Measurements from ENCODE around the gene TTC4.
"Not testable (repeated sequence)": the region's sequence is repeated elsewhere in the genome, so short reads cannot be mapped to it uniquely, and the experiment has no call there.

TTC4 gene

DNA sequence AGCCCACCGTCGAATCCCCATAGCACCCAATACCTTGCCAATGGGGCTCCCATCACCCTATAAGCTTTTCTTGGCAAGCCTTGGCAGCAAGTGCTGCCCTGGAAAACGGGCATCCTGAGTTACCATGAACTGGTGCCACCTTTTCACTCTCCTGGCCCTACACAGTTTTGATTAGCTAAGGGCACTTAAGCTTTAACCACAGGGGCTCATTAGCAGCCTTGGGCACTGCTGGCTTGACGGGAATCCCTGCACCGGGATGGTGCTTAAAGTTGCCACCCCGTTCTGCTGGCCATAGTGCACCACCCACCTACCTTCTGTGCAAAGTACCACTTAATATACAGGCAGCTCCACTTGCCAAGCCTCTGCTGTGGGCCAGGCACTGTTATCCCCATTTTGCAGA lies 34.9 kb downstream of the TTC4 start:
- DNase-seq: no peak

DNA sequence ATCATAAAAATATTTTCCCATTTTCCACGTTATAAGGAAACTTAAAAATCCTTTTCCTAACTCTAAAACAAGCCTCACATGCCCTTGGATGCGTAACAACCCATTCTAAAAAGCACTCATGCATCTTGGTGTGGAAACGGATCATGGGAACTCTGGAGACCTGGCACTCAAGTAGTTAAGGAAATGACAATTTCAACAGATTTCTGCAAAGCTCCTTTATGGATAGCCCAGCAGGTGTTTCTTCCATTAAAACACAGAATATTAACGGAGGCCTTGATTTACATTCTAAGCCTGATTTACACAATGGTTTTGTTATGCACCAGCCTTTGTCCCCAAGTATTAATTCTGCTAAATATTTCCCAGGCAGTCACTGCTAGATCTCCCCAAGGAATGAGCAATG lies 35.8 kb downstream of the TTC4 start:
- DNase-seq: no peak

DNA sequence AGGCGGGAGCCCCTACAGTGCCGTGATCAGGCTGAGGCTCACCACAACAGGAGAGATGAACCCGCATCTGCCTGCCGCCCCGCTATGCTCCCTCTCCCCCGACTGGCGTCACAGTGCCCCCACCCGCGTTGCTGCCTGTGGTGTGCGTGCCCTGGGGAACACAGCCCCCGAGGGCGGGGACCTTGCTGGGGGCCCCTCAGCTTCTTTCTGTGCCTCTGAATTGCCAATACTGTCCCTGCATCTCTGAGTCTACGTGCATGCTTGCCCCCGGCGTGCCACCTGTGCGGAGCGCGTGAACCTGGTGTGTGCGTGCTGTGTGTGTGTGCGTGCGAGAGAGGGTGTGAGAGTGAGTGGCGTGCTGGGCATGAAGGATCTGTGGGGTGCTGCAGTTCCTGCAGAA lies 38.4 kb downstream of the TTC4 start:
- DNase-seq: no peak

DNA sequence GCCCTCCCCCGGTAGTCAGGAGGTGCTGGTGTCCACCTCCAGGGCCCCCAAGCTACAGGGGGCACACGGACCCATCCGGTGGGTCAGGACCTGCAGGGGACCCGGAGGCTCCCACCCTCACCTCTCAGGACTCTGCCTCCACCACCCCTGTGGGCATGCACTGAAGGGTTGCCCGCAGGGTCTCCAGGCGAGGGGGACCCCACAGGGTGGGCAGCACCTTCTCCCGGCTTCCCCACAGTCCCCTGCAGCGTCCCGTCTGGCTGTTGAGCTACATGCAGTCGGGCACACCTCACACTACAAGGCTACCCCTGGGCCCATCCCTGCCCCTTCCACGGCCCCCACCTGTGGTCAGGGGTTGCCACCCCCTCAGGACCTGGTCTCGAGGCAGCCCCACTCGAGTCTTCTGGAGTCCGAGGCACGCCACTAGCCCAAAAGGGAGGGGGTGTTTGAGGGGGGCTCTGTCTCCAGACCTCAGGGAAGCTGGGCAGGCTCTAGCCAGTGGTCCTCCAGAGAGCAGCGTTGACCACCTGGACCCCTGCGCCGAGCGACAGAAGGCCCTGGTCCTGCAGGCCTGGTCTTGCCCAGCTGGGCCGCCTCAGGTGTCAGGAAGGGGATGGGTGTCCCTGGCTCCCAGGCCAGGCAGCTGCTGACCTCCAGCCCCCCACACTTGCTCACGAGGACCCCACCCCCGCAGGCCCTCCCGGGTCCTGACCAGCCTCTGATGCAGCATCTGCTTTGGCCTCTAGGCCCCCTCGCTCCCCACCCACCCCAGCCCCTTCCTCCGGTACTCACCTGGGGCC lies 39.0 kb downstream of the TTC4 start:
- DNase-seq: no peak

DNA sequence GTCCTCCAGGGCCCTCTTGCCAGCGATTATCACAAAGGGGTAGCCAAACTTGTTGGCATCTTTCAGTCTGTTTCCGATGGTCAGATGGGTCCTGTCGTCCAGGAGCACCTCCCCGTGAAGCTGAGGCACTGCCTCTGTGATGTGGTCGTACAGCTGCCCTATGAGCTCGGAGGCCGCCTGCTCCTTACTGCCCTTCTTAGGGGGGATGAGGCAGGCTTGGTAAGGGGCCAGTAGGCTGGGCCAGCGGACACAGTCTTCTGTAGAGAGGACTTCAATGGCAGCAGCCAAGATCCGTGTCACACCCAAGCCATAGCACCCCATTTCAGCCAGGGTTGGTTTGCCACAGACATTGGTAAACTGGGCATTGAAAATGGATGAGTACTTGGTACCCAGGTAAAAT lies 42.2 kb downstream of the TTC4 start:
- DNase-seq: no peak

DNA sequence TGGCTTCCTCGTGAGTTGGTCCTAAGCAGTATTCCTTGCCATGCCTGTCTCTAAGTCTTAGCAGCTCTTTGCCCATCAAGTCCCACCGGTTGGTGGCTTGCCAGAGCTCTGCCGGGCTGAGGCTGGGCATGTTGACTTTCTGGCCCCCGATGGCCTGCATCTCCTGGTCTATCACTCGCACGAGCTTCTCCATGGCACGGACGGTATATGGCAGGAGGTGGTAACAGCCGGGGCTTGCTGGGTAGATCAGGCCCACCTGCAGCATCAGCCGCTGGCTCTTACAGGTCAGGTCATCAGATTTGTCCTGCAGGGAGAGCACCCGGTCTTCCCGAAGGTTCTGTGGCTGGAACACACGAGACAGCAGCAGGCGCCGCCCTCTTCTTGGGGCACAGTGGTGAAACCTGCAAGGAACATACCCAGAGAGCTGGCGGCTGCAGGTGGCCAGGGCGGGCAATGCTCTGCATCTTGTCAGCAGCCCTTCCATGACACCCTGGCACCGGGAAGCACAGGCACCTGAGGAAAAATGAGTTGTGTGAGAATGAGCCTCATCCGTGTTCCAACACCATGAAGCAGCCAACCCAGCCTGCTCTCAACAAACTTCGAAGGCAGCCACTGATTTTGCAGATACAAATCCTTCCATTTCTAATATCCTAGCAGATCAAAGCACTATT lies 43.2 kb downstream of the TTC4 start:
- no peak for DNase-seq

DNA sequence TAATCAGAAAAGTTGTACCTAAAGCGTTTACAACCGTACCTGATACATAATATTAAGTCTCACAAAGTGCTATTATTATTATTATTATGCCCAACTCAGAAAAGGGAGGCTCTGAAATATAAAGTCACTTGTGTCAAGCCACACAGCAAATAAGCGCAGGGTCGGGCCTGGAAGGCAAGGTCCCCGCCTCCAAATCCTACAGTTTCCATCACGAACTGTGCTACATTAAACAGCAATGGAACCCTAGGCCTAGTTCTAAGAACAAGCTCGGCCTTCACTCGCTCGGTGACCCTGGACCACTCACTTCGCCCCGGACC lies 48.1 kb downstream of the TTC4 start:
- DNase-seq: no peak

DNA sequence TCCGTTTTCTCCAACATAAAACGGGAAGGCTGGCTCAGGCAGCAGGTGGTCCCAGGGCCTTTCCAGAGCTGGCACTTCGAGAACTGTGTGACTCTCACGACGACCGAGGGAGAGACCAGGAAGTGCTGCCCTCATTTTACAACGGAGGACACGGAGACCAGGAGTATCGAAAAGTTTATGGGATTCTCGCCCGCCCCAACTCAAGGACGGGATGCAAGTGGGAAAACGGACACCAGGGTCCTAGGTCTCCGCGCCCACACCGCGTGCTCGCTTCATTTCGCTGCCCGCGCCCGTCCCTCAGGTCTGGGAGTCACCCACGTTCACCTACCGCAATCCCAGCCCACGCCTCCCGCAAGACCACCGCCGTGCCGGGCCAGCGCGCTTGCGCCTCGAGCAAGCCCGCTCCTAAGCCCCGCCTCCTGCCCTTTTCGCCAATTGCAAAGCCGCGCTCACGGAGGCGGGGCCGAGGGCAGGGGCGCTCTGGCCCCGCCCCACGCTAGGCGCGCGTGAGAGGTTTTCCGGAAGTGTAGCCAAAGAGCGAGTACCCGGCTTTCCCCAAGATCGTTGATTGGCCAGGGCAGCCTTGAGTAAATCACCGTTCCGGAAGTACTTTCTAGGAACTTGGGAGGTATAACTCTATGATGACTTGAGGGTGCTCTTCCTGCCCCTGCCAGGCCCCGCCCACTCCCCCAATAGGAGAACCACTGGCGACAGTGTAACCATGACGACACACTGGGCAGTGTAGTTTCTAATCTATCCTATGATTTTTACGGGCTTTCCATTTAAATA lies 48.7 kb downstream of the TTC4 start, which contains the start of gene PARS2:
PARS2 (minus strand) TSS at position 391 of the 789 bp plus-strand sequence. CDS start 5,362 bp downstream, outside the sequence.
- peak; percentile 63 to 93 for DNase-seq

DNA sequence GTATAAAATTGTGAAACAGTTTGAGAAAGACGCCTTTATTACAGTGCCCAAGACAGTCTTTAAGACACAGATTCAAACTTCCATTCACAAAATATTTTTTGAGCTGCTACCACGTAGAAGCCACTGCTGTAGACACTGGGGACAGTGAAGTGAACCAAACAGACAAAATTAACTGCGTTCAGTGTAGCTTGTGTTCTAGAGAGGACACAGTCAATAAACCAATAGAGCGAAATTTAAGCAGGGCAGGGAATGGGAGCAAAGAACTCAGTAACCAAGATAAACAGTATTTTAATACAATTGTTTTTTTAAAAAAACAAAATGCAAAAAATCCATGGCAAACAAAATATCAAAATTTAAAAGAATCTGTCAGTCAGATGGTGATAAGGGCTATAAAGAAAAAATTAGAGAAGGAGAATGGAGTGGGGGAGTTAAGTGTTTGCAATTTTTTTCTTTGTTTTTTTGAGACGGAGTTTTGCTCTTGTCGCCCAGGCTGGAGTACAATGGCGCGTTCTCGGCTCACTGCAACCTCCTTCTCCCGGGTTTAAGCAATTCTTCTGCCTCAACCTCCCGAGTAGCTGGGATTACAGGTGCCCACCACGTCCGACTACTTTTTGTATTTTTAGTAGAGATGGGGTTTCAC lies 49.4 kb downstream of the TTC4 start:
- DNase-seq: no peak

DNA sequence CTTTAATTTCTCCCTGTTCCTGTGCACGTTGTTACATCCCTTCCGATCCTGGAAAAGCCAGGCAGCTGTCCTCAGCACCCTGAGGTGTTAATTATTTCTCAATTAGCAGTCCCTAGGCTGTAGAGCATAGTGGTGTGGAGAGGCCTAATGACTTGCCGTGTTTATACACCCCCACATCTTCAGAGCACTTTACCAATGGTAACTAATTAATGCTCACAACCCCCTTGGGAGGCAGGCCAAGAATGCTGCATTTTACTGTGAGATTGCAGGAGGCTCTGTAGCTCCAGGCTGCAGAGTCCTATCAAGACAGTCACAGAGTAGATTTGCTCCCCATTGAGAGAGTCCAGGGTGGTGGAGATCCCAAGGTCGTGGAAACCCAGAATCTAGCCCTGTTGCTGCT lies 51.1 kb downstream of the TTC4 start:
- no peak for DNase-seq

DNA sequence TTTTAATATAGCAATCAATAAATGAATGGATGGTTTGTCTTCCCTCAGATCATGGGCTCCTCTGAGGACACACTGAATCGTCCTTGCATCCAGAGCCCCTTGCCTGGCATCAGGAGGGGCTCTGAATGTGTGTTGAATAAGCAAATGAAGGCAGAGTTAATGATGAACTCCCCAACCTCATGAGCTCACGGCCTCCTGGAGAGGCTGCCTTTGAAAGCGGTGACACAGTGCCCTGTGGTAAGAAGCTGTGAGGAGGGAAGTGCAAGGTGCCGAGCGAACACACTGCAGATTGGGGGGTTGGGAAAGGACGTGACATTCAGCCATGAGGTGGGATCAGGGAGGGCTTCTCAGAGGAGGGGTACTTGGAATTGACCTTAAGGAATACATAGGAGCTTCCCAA lies 51.9 kb downstream of the TTC4 start:
- DNase-seq: no peak

DNA sequence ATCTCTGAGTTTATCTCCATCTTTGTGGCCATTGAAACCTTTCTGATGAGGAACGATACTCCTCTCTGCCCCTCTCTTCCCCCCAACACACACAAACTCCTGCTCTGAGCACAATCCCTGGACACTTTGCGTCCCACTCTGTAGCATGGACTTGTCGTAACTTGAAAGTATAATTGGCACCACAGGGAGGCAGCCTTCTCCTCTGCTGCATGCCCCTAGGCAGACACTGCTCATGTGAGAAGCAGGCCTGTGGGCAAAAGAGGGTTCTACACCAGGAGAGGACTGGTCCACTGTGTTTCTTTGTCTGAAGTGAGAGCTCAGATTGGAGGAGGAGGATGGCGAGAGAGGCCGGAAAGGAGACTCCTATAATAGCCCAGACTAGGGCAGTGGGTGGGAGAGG lies 52.4 kb downstream of the TTC4 start:
- DNase-seq: no peak

DNA sequence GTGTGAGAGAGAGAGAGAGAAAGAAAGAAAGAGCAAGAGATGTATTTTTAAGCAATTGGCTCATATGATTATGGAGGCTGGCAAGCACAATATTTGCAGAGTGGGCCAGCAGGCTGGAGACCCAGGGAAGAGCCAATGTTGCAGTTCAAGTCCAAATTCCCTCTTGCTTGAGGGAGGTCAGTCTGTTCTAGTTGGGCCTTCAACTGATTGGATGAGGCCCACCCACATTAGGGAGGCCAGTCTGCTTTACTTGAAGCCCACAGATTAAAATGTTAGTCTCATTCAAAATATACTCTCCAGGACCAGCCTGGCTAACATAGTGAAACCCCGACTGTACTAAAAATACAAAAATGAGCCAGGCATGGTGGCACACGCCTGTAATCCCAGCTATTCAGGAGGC lies 57.3 kb downstream of the TTC4 start:
- no peak for DNase-seq

DNA sequence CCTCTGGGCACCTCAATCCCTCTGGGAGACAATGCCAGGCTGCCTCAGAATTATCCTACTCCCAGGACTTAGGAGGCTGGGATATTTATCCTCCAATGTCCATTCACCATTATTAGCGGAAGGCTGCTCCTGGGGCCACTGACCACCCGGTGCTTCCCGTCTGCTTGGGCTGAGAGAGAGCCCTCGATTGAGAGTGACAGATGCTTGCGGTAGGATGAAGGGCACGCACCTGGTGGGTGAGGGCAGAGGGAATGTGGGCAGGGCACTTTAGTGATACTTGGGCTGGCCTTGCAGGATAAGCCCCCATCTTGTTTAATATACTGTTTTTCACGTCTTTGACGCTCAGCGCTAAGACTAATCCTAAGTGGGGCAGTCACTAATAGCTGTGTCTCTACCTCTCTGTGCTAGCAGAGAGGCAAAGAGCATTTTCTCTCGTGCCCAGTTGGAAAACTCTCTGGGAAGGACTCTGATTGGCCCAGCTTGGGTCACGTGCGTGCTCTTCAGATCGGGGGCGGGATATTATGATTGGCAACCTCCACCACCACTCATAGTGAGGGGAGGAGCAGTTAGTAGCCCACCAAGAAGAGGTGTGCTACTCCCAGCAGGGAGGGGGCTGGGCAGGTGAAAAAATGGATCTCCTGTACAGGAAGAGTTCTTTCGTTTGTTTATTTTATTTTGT lies 59.3 kb downstream of the TTC4 start:
- no peak for DNase-seq

DNA sequence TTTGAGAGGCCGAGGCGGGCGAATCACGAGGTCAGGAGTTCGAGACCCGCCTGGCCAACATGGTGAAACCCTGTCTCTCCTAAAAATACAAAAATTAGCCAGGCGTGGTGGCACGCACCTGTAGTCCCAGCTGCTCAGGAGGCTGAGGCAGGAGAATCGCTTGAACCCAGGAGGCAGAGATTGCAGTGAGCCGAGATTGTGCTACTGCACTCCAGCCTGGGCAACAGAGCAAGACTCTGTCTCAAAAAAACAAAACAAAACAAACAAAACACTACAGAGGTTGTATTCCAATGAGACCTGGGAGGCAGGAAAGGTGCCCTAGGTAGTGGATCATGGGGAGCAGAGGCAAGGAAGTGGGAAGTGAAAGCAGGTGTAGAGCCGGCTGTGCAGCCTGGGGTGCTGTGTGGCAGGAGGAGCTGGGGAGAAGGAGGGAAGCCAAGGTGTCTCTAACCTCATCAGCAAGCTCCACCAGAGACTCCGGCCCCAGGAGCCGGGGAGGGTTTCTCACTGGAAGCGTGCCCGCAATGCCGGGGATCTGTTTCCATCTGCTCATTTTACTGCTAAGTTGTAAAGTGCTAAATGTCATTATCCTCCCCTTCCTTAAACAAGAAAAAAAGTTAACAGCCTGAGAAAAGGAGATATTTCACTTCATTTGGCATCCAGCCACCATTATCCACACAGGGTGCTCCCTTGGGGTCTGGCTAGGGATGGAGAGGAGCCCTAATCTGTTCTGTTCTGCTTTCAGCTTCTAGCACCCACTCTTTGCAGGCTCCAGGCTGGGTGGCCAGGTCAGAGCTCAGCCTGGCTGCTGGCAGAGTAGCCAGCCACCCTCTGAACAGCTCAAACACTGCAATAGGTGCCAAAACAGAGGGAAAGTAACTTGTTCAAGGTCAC lies 60.4 kb downstream of the TTC4 start:
- DNase-seq: not testable (repeated sequence)

DNA sequence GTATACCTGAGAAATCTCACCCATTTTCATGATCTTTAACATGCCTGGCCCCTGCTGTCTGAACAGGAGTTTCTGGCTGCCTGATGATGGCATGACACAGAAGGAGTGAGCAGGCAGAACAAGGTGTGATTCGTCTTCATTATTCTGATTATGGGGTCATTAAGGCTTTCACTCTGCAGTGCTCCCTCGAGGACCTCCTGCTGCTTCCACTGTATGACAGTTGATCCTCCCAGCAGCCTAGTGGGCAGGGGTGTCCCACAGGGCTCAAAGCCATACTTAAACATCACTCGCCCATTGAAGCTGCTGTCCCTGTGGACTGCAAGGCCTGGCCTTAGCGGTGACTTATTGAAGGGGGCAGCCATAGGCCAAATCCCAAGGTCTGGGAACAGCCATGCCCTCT lies 61.4 kb downstream of the TTC4 start:
- no peak for DNase-seq

DNA sequence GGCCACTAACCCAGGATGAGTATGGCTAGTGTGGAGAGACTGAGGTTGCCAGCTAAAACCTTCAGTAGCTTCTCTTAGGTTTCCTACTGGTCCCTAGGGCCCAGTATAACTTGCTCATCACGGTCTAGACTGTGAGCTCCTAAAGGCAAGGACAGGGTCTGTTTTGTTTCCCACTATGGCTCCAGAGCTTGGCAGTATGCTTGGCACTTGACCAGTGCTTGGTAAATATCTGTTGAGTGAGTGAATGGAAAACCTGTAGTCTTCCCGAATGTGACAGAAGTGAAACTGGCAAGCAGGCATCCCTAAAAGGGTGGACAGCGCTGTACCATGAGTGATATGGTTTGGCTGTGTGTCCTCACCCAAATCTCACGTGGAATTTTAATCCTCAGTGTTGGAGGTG lies 61.8 kb downstream of the TTC4 start:
- no peak for DNase-seq

DNA sequence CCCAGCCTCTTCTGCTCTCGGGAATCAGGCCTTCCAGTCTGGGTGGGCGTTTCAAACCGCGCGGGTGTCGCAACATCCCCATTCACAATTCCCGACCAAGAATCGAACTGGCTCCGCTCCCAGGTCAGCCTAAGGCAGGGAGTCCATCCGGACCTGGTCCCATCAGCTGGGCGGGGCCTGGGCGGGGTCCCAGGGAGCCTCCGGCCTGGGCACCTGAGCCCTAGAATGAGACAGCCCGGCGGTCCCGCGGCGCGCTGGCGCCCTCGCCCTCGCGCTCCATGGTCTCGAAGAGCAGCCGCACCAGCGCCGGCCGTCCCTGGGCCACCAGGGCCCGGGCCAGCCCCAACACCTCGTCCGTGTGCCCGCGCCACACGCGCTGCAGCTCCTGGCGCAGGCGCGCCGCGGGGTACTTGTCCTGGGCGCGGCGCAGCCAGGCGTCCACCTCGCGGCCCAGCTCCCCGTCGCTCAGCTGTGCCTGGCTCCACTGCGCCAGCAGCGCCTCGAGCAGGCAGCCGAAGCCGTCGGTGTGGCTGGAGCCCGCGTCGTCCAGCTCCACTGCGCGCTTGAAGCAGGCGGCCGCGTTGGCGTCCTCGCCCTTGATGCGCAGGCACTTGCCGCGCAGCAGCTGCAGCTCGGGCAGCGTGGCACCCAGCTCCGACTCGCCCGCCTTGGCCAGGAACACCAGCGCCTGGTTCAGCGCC lies 65.5 kb downstream of the TTC4 start:
- DNase-seq: no peak

DNA sequence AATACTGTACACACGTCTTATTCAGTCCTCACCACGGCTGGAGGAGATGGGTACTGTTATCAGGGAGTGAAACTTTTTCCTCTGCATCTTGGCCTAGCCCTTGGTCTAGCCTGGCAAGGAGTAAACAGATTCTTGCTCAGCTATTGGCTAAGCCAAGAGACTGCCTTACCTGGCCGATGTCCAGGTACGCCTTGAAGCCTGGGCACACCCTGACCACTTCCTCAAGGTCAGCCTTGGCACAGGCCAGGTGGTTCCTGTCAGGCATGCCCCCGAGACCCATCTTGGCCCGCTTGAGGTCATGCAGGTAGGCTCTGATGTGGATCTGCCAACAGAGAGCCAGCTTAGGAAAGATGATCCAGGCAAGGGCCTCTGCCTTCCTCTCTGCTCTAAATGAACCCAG lies 66.5 kb downstream of the TTC4 start:
- DNase-seq: no peak

DNA sequence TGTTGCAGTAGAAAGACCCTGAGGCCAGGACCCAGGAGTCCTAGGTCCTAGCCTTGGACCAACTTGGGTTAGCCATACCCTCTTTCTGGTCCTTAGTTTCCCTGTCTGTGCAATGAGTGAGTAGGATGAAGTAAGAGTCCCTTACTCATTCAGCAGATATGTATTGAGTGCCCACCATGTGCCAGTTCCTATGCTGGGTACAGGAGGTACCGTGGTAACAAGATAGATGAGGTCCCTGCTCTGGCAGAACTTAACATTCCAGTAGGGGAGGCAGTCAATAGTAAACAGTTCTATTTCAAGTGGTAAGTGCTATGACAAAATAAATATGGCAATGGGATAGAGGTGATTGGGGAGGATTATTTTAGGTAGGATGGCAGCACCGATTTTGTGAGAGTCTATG lies 66.9 kb downstream of the TTC4 start:
- DNase-seq: no peak

DNA sequence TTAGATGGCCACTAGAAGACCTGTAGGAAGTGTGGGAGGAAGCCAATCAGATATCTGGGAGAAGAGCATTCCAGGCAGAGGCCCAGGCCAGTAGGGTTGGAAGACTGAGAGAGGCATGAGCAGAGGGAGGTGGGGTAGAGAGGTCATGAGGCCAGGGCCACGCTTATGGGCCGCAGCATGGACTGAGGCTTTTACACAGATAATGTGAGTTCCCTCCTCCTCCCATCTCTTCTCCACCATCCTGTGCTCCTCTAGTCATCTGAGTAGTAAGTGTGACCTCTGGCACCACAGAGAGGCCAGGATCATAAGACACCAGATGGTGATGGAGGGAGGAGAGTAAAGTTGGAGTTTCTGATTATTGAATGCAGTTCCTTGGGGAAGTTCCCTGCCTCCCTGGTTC lies 68.4 kb downstream of the TTC4 start:
- no peak for DNase-seq
